GM10248 (cell line): ENCODE data around the gene SAFB2.

Experiments
- CTCF ChIA-PET: fragments of 300-600 bp; sonication (Branson Sonifier 250); formaldehyde crosslinking; extraction: SDS; loops from one replicate; lab custom pipeline; 2021; ENCODE audit warnings: antibody characterized with exemption; lab: Yijun Ruan, JAX
- POLR2A ChIA-PET: fragments of 350-650 bp; sonication (Branson Sonifier 250); formaldehyde crosslinking; extraction: SDS; loops from one replicate; lab custom pipeline; 2020; ENCODE audit warnings: antibody characterized with exemption; lab: Yijun Ruan, JAX
- DNase-seq: peaks from one replicate; pipeline ENCODE4 v3.0.0; 2012; ENCODE audit errors: extremely low spot score
- TF ChIP-seq, protein P1 (sequence below): IDR thresholded peaks from 2 replicates; pipeline ENCODE4 v1.5.1; 2012; ENCODE audit warnings: mild to moderate bottlenecking, low read depth; ENCODE audit errors: extremely low read depth, missing control alignments, control extremely low read depth

Gene SAFB2

GRCh38 chr19:5564930-5565329 is 57.6 kb downstream of the SAFB2 start:
- TF ChIP-seq, protein P1, sequence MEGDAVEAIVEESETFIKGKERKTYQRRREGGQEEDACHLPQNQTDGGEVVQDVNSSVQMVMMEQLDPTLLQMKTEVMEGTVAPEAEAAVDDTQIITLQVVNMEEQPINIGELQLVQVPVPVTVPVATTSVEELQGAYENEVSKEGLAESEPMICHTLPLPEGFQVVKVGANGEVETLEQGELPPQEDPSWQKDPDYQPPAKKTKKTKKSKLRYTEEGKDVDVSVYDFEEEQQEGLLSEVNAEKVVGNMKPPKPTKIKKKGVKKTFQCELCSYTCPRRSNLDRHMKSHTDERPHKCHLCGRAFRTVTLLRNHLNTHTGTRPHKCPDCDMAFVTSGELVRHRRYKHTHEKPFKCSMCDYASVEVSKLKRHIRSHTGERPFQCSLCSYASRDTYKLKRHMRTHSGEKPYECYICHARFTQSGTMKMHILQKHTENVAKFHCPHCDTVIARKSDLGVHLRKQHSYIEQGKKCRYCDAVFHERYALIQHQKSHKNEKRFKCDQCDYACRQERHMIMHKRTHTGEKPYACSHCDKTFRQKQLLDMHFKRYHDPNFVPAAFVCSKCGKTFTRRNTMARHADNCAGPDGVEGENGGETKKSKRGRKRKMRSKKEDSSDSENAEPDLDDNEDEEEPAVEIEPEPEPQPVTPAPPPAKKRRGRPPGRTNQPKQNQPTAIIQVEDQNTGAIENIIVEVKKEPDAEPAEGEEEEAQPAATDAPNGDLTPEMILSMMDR, result no peak
- CTCF ChIA-PET, result no interaction called here
- POLR2A ChIA-PET, result no interaction called here
- DNase-seq, result no peak

- no peak for DNase-seq
- TF ChIP-seq, protein P1, result no peak
- ChIA-PET POLR2A (interaction anchor here (0.6 kb wide), 1 partner anchor 45 kb away, joined by 4 read pairs; no protein-coding TSS in a partner anchor), CTCF (interaction anchor here (1.8 kb wide), 1 partner anchor 24 kb away, joined by 3 read pairs; no protein-coding TSS in a partner anchor)
Measured at GRCh38 chr19:5563935-5564612, 58.5 kb downstream of the SAFB2 start.

DNA sequence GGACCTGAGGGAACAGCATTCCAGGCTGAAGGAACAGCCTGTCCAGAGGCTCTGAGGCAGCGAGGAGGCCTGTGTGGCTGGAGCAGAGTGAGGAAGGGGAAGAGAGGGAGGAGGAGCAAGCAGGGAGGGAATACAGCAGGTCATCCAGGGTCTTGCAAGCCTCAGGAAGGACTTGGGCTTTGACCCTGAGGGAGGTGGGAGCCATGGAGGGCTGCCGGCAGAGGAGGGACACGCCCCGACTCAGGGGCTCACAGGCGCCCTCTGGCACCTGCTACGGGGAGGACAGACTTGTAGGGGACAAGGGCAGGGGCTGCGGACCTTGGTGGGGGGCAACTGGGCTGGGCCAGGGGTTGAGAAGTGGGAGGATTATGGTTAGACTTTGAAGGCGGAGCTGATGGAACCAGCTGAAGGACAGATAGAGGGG is 59.6 kb downstream of the SAFB2 start:
- DNase-seq, result no peak
- TF ChIP-seq, protein P1, result no peak
- ChIA-PET POLR2A (no interaction called here), CTCF (interaction anchor here (1.8 kb wide), 1 partner anchor 23 kb away, joined by 3 read pairs; no protein-coding TSS in a partner anchor)

DNA sequence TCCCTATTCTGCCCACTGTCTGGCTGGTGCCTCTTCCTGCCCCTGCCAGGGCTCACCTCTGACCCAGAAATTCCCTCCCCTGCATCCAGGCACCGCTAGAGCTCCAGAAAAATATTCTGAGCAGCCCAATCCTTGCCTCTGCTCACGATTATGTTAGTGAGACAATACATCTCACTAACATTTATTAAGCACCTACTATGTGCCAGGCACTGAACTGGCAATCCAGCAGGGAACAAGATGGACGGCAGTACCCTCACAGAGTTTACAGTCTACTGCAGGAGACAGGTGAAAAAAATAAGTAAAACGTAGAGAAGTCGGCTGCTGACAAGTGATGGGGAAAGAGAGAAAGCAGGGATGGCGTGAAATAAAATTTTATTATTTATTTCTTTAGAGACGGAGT is 60.3 kb downstream of the SAFB2 start:
- CTCF ChIA-PET, result no interaction called here
- DNase-seq, result no peak
- POLR2A ChIA-PET, result no interaction called here
- TF ChIP-seq, protein P1, result no peak

DNA sequence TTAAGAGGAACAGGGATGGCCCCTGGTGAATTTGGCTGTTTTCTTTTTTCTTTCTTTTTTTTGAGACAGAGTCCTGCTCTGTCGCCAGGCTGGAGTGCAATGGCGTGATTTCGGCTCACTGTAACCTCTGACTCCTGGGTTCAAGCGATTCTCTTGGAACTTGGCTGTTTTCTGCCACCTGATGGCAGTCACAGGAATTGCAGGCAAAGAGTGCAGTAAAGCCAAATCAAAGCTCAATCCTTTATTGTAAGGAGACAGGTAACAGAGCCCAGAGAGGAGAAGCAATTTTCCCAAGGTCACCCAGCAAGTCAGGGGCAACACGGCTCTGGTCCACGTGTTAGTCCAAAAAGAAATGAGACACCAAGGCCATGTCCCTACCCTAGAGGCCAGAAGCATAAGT is 61.0 kb downstream of the SAFB2 start:
- POLR2A ChIA-PET, result no interaction called here
- TF ChIP-seq, protein P1, result peak; percentile 15
- CTCF ChIA-PET, result no interaction called here
- no peak for DNase-seq

- no peak for DNase-seq
- CTCF ChIA-PET, result no interaction called here
- TF ChIP-seq, protein P1, result no peak
- POLR2A ChIA-PET, result no interaction called here
Measured at GRCh38 chr19:5560156-5560555, 62.4 kb downstream of the SAFB2 start.
